Fibroblast of skin of right quadriceps (primary cell): ENCODE data around the gene ZDHHC3.
"Not testable (repeated sequence)": the region's sequence is repeated elsewhere in the genome, so short reads cannot be mapped to it uniquely, and the experiment has no call there.

Source experiments
- DNase-seq: peaks from one replicate; pipeline ENCODE4 v3.0.0-alpha.2; 2013

ZDHHC3 gene

DNA sequence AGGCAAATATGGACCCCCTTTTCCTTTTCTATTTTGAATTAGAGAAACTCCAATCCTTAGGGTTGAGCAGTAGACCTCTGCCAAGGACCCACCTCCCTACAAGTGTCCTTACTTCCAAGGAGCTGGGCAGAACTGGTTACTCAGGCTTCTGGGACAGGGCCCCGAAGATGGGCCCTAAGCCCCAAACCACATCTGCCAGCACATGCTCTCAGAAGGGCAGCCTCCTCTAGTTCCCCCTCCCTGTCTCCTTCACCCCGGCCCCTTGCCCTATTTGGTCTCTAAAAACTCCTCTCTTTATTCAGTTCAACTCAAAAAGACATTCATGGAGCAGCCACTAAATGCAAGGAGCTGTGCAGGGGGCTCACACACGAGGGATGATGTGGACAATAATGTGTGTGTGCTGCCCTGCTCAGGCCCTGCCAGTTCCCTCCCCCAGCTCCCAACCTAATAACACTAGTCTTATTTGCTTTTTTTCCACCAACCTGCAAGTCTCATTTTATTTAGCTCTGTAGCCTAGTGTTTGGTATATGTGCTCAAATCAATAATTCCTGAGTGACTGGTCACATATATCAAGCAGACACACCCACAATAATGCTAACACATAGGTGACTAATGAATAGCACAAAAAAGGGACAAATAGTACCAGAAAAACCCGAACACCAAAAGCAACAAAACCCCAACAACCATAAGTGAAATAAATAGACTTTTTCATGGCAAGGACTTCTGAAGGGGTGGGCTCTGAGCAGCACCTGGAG lies 12.2 kb downstream of the ZDHHC3 start:
- DNase-seq: no peak

DNA sequence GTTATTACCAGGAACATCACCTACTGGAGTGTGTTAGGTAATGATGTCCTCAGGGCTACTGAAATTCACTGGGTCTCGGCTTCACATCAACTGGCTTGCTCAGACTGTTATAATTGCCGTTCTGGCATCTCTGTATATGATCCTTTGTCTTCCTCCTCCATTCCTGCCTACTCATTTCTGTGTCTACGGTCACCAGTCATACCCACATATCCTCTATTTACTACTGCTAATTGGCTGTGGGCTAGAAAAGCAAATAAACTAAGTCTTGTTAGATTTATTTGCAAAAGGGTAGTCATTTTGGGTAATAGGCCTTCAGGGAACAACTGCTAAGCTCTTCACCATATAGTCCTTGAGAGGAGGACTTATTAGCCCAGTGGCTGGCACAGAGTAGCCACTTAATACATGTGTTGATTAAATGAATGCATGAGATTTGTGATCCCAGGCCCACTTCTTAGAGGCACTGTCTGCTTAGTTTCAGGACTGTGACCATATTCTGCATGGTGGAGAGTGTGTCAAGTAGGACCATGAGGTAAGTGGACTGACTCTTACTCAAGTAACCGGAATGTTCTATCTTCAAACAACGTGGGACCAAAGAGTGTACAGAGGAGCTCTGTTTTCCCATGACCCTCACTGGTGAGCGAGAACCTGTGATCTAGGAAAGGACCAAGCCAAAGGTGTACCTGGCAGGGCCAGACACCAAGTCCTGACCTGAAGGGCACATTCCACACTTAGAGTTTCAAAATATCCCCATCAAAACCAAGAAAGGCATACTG lies 13.2 kb downstream of the ZDHHC3 start:
- no peak for DNase-seq

DNA sequence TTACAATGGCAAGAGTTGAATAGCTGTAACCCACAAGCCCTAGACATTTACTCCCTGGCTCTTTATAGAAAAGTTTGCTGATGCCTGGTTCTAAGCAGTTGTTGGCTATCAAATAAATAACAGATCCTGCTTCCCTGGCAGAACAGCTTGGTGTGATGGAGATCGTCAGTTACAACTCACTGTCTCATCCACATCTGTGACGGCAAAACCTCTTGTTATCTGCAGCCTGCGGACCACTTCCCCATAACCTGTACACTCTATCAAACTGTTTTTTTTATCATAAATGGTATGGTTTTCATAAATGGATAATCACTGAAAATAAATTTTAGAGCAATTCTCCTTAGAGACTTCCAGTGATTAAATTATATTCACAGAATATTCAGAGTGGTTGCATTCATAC lies 14.1 kb downstream of the ZDHHC3 start:
- DNase-seq: no peak

DNA sequence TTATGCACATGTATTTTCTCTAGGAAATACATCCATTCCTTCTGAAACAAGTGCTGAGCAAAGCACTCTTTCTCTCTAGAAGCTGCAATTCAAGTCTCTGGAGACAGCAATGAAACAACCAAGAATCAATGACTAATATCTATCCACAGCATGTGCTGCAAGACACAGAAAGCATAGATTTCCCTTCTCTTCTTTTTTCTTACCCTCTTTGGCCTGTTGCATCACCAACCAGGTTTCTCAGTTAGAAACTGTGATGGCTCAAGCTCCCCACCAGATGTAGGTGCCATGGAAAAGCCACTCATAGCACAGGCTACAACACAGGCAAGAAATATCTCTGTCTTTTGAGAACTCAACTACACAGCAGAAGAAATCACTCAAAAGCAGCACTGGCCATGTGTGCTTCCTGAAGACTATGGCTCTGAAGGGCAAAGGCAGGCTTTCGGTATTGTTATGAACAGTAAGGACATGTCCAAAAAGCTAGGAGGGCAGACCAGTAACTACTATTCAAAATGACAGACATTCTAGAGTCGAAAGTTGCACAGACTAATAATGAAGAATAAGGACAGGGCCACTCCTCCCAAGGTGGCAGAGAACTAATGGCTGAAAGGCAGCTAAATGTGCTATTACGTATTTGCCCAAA lies 15.5 kb downstream of the ZDHHC3 start:
- DNase-seq: peak; percentile 31

DNA sequence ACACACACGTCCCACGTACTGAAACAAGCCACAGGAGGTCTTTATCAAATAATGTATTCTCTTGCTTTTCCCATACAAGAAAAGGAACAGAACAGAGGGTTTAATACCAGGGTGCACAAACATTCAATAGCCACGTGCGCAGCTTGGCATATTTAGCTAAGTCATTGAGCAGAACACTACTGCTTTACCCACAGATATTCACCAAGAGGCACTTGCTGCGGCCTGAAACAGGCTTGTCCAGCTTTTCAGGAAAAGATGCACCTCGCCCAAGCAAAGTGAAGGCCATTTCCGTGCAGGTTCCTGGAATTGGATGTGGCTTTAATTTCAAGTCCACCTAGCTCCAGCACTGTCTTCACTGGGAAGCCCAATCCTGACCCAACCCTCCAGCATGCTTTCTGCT lies 17.6 kb downstream of the ZDHHC3 start:
- no peak for DNase-seq

- no peak for DNase-seq
Measured at GRCh38 chr3:44957986-44958385, 18.0 kb downstream of the ZDHHC3 start.

GRCh38 chr3:44955917-44956316 lies 20.1 kb downstream of the ZDHHC3 start:
- no peak for DNase-seq

GRCh38 chr3:44954962-44955361 lies 21.0 kb downstream of the ZDHHC3 start:
- no peak for DNase-seq

- no peak for DNase-seq
Measured at GRCh38 chr3:44954304-44954703, 21.7 kb downstream of the ZDHHC3 start.

DNA sequence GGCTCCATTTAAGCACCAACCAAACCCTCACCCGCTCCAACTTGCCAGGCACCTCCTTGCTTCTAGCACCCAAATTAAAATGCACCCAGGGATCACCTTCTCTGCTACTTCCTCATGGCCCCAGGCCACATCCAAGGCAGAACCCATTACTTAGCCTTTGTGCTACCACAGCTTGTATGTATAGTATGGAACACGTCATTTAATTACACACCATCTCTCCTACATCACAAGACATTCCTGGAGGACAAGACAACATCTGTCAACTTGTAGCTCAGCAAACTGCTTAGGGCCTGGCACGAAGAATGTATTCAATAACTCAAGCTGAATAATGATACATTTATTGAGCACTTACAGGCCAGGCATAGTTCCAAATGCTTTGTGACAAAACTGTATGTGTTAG lies 23.3 kb downstream of the ZDHHC3 start:
- no peak for DNase-seq

- no peak for DNase-seq
Measured at GRCh38 chr3:44950275-44950734, 25.7 kb downstream of the ZDHHC3 start.

GRCh38 chr3:44949770-44950169 lies 26.2 kb downstream of the ZDHHC3 start:
- DNase-seq: not testable (repeated sequence)

GRCh38 chr3:44948239-44948638 lies 27.7 kb downstream of the ZDHHC3 start:
- DNase-seq: no peak

- DNase-seq: peak; percentile 41
Measured at GRCh38 chr3:44942202-44942921, 33.6 kb downstream of the ZDHHC3 start.

DNA sequence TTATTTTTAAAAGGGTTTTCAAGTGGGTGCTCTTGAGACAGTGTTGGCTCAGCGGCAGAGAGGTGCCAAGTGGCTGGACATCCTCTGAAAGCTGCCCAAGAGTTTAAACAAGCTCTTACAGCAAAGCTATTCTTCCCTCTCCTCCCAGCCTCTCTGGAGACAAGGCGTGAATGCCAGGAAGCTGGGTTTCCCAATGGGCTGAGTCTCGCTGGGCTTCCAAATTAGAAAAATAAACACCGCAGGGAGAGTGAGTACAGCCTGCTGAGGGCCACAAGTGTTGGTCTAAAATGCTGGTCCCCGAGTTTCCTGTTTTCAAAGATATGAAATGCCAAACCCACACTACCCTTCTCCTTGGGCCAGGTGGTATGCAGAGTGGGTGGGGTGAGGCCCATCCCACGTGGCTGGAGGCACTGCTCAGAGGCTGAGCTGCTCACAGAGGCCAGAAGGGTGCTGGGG lies 36.4 kb downstream of the ZDHHC3 start:
- DNase-seq: no peak

DNA sequence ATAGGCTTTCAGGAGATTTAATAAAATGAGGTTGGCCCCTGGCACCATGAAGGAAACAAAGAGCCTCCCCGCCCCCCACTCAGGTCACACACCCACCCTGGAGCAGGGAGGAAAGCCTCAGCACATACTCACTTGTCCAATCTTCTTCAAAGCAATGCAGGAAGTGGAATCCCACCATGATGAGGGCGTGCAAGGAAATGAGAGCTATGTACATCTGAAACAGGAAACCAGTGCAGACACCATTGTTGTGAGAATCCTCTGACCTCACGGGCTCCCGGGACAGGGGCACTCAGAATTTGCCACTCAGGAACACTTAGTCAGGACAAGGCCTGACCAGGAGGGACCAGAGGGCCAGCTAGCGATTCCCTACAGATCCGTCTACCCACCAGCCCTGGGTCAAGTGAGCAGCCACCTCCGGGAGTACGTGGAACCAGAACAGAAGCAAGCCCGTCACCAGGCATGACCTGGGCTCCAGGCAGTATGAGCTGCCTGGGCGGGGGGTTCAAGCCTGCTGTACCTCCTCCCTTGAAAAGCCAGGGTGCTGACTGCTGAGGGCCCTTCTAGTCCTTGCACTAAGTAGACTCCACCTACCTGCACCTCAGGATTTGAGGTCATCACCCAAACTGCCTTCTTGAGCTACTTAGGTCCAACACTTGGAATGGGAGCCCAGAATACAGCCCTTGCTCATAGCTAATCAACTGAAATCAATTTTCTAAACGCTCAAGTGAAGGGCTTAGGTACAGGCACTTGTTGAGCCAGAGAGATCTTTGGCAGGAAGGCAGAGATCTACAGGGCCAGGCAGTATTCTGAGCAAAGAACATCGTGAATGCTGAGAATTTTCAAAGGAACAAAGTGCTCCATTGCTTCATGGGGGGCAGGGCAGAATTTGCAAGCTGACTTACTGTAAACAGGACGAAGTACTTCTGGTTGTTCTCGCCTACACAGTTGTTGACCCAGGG lies 42.7 kb downstream of the ZDHHC3 start:
- DNase-seq: no peak

GRCh38 chr3:44932271-44932670 lies 43.7 kb downstream of the ZDHHC3 start:
- no peak for DNase-seq

GRCh38 chr3:44931791-44932190 lies 44.2 kb downstream of the ZDHHC3 start:
- no peak for DNase-seq

DNA sequence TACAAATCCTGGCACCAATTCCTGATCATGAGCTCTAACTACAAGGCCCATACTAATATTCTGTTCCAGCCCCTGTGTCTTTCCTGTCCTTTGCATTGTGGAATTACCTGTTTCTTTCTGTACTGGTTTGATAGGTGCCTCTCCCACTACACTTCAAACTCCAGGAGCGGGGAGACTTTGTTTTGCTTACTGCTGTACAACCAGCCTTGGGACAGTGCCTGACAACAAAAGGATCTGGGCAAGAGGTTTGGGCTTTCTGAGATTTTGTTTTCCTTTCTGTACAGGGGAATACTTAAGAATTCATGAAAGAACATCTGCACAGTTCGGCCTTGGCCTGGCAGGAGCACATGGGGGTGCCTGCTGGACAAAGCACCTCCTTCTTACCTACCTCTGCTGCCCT lies 45.1 kb downstream of the ZDHHC3 start:
- no peak for DNase-seq

- DNase-seq: no peak
Measured at GRCh38 chr3:44929782-44930181, 46.2 kb downstream of the ZDHHC3 start.

DNA sequence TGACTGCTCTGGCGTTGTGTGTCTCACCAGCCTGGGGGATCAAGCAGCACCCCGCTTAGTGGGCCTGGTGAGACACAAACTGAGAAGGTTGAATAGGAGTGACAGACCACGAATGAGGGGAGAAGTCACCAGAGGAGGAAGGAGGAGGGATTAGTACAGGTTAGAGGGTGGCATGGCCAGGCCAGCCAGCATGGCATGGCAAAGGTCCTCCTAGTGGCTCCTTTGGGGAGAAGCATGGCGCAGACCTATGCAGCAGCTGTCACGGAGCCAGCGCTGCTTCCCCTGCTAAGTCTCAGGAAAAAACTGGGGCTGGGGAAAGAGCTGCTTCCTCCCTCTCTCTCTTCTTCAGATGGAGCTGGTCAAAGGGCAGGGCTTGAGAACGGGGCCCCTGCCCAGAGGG lies 48.6 kb downstream of the ZDHHC3 start:
- no peak for DNase-seq

DNA sequence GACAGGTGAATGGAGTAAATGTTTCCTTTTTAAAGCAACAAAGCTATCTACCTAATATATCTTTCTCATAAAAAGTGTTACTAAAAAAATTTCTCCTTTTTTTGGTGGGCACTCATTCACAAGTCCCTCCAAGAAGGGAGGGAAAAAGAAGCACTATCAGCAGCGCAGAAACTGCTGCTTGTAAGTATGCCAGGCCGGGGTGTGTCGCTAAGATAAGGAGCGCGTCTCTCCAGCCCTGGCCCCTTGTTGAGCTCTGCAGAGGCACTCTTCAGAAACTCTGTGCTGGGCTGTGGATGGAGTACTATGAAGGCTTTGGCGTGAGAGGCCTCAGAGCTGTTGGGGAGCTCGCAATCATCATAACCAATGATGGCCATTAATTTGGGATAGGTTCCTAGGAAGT lies 49.1 kb downstream of the ZDHHC3 start:
- no peak for DNase-seq
